ENCODE measurements around the gene TREM1.

The TREM1 gene

DNA sequence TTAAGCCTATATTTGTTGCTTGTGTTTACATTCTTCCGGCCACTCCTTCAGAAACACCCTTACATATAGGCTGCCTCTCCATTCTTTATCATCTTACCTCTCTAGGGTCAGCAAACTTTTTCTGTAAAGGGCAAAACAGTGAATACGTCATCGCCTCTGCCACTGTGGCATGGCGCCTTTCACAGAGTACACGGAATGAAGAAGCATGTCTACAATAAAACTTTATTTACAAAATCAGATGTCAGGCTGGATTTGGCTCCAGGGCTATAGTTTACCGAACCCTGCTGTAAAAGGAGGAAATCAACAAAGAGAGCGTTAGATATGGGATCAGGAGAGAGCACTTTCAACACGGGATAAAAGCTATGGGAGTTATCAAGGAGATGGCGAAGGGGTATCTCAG lies 39.6 kb upstream of the TREM1 start:
- H3K4ac ChIP-seq (ENCODE audit: low read length): no peak overlapping the region
- no peaks in the 10 kb centered on the region for H3K79me1 ChIP-seq (ENCODE audit: low read depth, low read length)
- H2BK15ac ChIP-seq (ENCODE audit: low read length): no peak overlapping the region
- H3K27me3 ChIP-seq (ENCODE audit: control insufficient read depth in 3 of 3, insufficient read depth in 3 of 3, low read depth in 1 of 3, low read length in 3 of 3): peaks cover 0 to 22% (median 0%) of the 10 kb centered on the region in 3 experiments
- H3K4me3 ChIP-seq (ENCODE audit: low read length in 2 of 2): no peak overlapping the region
- H3K9me3 ChIP-seq (replicated peaks in 1 of 2; ENCODE audit: control insufficient read depth in 2 of 2, insufficient read depth in 1 of 2, low read depth in 1 of 2, low read length in 2 of 2): no peaks in the 10 kb centered on the region
- no peak overlapping the region for H3K14ac ChIP-seq (ENCODE audit: low read length)
- no peak overlapping the region for H3K4me2 ChIP-seq (ENCODE audit: insufficient read depth, low read length, poor library complexity, severe bottlenecking)
- H4K91ac ChIP-seq (ENCODE audit: low read depth, low read length, poor library complexity): no peak overlapping the region
- no peak overlapping the region for H2AK5ac ChIP-seq (ENCODE audit: low read depth, low read length)
- no peak overlapping the region for H2BK5ac ChIP-seq (ENCODE audit: low read length)
- H3K9ac ChIP-seq (ENCODE audit: low read depth, low read length, poor library complexity): no peak overlapping the region
- H3K36me3 ChIP-seq (replicated peaks in 1 of 2; ENCODE audit: control insufficient read depth in 2 of 2, insufficient read depth in 2 of 2, low read length in 2 of 2): no peaks in the 10 kb centered on the region
- H2BK120ac ChIP-seq (ENCODE audit: low read depth, low read length): no peak overlapping the region
- H4K8ac ChIP-seq (ENCODE audit: low read depth, low read length): no peak overlapping the region
- DNase-seq (ENCODE audit: low spot score): no peak
- H3K27ac ChIP-seq (replicated peaks; ENCODE audit: low read length): no peak overlapping the region
- H3K18ac ChIP-seq (ENCODE audit: low read length): no peak overlapping the region
- H3K4me1 ChIP-seq (ENCODE audit: control insufficient read depth in 2 of 2, insufficient read depth in 1 of 2, low read depth in 1 of 2, low read length in 2 of 2): no peaks in the 10 kb centered on the region
- no peak overlapping the region for H2AFZ ChIP-seq (ENCODE audit: low read length)
- no CpG with 5 or more reads among the region's 9 CpGs for WGBS, 2 donors (ENCODE audit: extremely low coverage in 2 of 2, insufficient read length in 2 of 2, insufficient replicate concordance in 1 of 2)
- H3K23ac ChIP-seq (ENCODE audit: low read depth, low read length, poor library complexity): no peak overlapping the region
- H2BK12ac ChIP-seq (ENCODE audit: low read length): no peak overlapping the region

GRCh38 chr6:41325446-41326066 lies 39.1 kb upstream of the TREM1 start:
- no peak overlapping the region for H3K27ac ChIP-seq (replicated peaks; ENCODE audit: low read length)
- H3K23ac ChIP-seq (ENCODE audit: low read depth, low read length, poor library complexity): no peak overlapping the region
- H2BK120ac ChIP-seq (ENCODE audit: low read depth, low read length): no peak overlapping the region
- no peaks in the 10 kb centered on the region for H3K79me1 ChIP-seq (ENCODE audit: low read depth, low read length)
- no peaks in the 10 kb centered on the region for H3K36me3 ChIP-seq (replicated peaks in 1 of 2; ENCODE audit: control insufficient read depth in 2 of 2, insufficient read depth in 2 of 2, low read length in 2 of 2)
- no peak overlapping the region for H3K4me2 ChIP-seq (ENCODE audit: insufficient read depth, low read length, poor library complexity, severe bottlenecking)
- H3K9ac ChIP-seq (ENCODE audit: low read depth, low read length, poor library complexity): no peak overlapping the region
- H2BK12ac ChIP-seq (ENCODE audit: low read length): no peak overlapping the region
- H2AFZ ChIP-seq (ENCODE audit: low read length): no peak overlapping the region
- WGBS, 2 donors (ENCODE audit: extremely low coverage in 2 of 2, insufficient read length in 2 of 2, insufficient replicate concordance in 1 of 2): no CpG with 5 or more reads among the region's 4 CpGs
- H3K9me3 ChIP-seq (replicated peaks in 1 of 2; ENCODE audit: control insufficient read depth in 2 of 2, insufficient read depth in 1 of 2, low read depth in 1 of 2, low read length in 2 of 2): no peaks in the 10 kb centered on the region
- H2BK15ac ChIP-seq (ENCODE audit: low read length): no peak overlapping the region
- no peak overlapping the region for H4K91ac ChIP-seq (ENCODE audit: low read depth, low read length, poor library complexity)
- H3K27me3 ChIP-seq (ENCODE audit: control insufficient read depth in 3 of 3, insufficient read depth in 3 of 3, low read depth in 1 of 3, low read length in 3 of 3): peaks cover 0 to 22% (median 0%) of the 10 kb centered on the region in 3 experiments
- no peak overlapping the region for H4K8ac ChIP-seq (ENCODE audit: low read depth, low read length)
- no peak for DNase-seq (ENCODE audit: low spot score)
- no peak overlapping the region for H2BK5ac ChIP-seq (ENCODE audit: low read length)
- H3K4ac ChIP-seq (ENCODE audit: low read length): no peak overlapping the region
- no peak overlapping the region for H3K18ac ChIP-seq (ENCODE audit: low read length)
- H3K4me3 ChIP-seq (ENCODE audit: low read length in 2 of 2): no peak overlapping the region
- H2AK5ac ChIP-seq (ENCODE audit: low read depth, low read length): no peak overlapping the region
- no peaks in the 10 kb centered on the region for H3K4me1 ChIP-seq (ENCODE audit: control insufficient read depth in 2 of 2, insufficient read depth in 1 of 2, low read depth in 1 of 2, low read length in 2 of 2)
- H3K14ac ChIP-seq (ENCODE audit: low read length): no peak overlapping the region

GRCh38 chr6:41321183-41321582 lies 34.7 kb upstream of the TREM1 start:
- H3K23ac ChIP-seq (ENCODE audit: low read depth, low read length, poor library complexity): no peak overlapping the region
- no peak overlapping the region for H3K14ac ChIP-seq (ENCODE audit: low read length)
- H2AFZ ChIP-seq (ENCODE audit: low read length): no peak overlapping the region
- H3K27ac ChIP-seq (replicated peaks; ENCODE audit: low read length): no peak overlapping the region
- H4K91ac ChIP-seq (ENCODE audit: low read depth, low read length, poor library complexity): no peak overlapping the region
- H3K4me2 ChIP-seq (ENCODE audit: insufficient read depth, low read length, poor library complexity, severe bottlenecking): no peak overlapping the region
- no CpG with 5 or more reads among the region's 4 CpGs for WGBS, 2 donors (ENCODE audit: extremely low coverage in 2 of 2, insufficient read length in 2 of 2, insufficient replicate concordance in 1 of 2)
- peaks cover 0 to 4% of the 10 kb centered on the region in 2 donors for H3K4me1 ChIP-seq (ENCODE audit: control insufficient read depth in 2 of 2, insufficient read depth in 1 of 2, low read depth in 1 of 2, low read length in 2 of 2)
- H2BK120ac ChIP-seq (ENCODE audit: low read depth, low read length): no peak overlapping the region
- H3K79me1 ChIP-seq (ENCODE audit: low read depth, low read length): no peaks in the 10 kb centered on the region
- no peak overlapping the region for H2AK5ac ChIP-seq (ENCODE audit: low read depth, low read length)
- no peak overlapping the region for H3K18ac ChIP-seq (ENCODE audit: low read length)
- H3K27me3 ChIP-seq (ENCODE audit: control insufficient read depth in 3 of 3, insufficient read depth in 3 of 3, low read depth in 1 of 3, low read length in 3 of 3): peaks cover 0 to 24% (median 5%) of the 10 kb centered on the region in 3 experiments
- no peak overlapping the region for H2BK15ac ChIP-seq (ENCODE audit: low read length)
- no peaks in the 10 kb centered on the region for H3K36me3 ChIP-seq (replicated peaks in 1 of 2; ENCODE audit: control insufficient read depth in 2 of 2, insufficient read depth in 2 of 2, low read length in 2 of 2)
- no peak for DNase-seq (ENCODE audit: low spot score)
- no peak overlapping the region for H4K8ac ChIP-seq (ENCODE audit: low read depth, low read length)
- H3K4ac ChIP-seq (ENCODE audit: low read length): no peak overlapping the region
- H2BK5ac ChIP-seq (ENCODE audit: low read length): no peak overlapping the region
- H3K4me3 ChIP-seq (ENCODE audit: low read length in 2 of 2): no peak overlapping the region
- H3K9me3 ChIP-seq (replicated peaks in 1 of 2; ENCODE audit: control insufficient read depth in 2 of 2, insufficient read depth in 1 of 2, low read depth in 1 of 2, low read length in 2 of 2): no peaks in the 10 kb centered on the region
- no peak overlapping the region for H3K9ac ChIP-seq (ENCODE audit: low read depth, low read length, poor library complexity)
- H2BK12ac ChIP-seq (ENCODE audit: low read length): no peak overlapping the region

GRCh38 chr6:41318654-41319565 lies 32.4 kb upstream of the TREM1 start:
- DNase-seq (ENCODE audit: low spot score): peak; percentile 78
- no peak overlapping the region for H3K14ac ChIP-seq (ENCODE audit: low read length)
- peak overlapping the region; percentile 2 for H3K23ac ChIP-seq (ENCODE audit: low read depth, low read length, poor library complexity)
- H3K9ac ChIP-seq (ENCODE audit: low read depth, low read length, poor library complexity): no peak overlapping the region
- H2BK120ac ChIP-seq (ENCODE audit: low read depth, low read length): no peak overlapping the region
- no peak overlapping the region for H3K4ac ChIP-seq (ENCODE audit: low read length)
- H2BK5ac ChIP-seq (ENCODE audit: low read length): no peak overlapping the region
- no peak overlapping the region for H4K8ac ChIP-seq (ENCODE audit: low read depth, low read length)
- no peak overlapping the region for H2AK5ac ChIP-seq (ENCODE audit: low read depth, low read length)
- H3K79me1 ChIP-seq (ENCODE audit: low read depth, low read length): no peaks in the 10 kb centered on the region
- H3K18ac ChIP-seq (ENCODE audit: low read length): peak overlapping the region; percentile 50
- H2BK12ac ChIP-seq (ENCODE audit: low read length): no peak overlapping the region
- H3K4me2 ChIP-seq (ENCODE audit: insufficient read depth, low read length, poor library complexity, severe bottlenecking): peak overlapping the region; percentile 69
- no peak overlapping the region for H2BK15ac ChIP-seq (ENCODE audit: low read length)
- H3K27ac ChIP-seq (replicated peaks; ENCODE audit: low read length): no peak overlapping the region
- H3K27me3 ChIP-seq (ENCODE audit: control insufficient read depth in 3 of 3, insufficient read depth in 3 of 3, low read depth in 1 of 3, low read length in 3 of 3): peaks cover 0 to 21% (median 5%) of the 10 kb centered on the region in 3 experiments
- no peak overlapping the region for H3K4me3 ChIP-seq (ENCODE audit: low read length in 2 of 2)
- H3K9me3 ChIP-seq (replicated peaks in 1 of 2; ENCODE audit: control insufficient read depth in 2 of 2, insufficient read depth in 1 of 2, low read depth in 1 of 2, low read length in 2 of 2): no peaks in the 10 kb centered on the region
- no CpG with 5 or more reads among the region's 33 CpGs for WGBS, 2 donors (ENCODE audit: extremely low coverage in 2 of 2, insufficient read length in 2 of 2, insufficient replicate concordance in 1 of 2)
- H4K91ac ChIP-seq (ENCODE audit: low read depth, low read length, poor library complexity): no peak overlapping the region
- peaks cover 0 to 4% of the 10 kb centered on the region in 2 donors for H3K4me1 ChIP-seq (ENCODE audit: control insufficient read depth in 2 of 2, insufficient read depth in 1 of 2, low read depth in 1 of 2, low read length in 2 of 2)
- no peaks in the 10 kb centered on the region for H3K36me3 ChIP-seq (replicated peaks in 1 of 2; ENCODE audit: control insufficient read depth in 2 of 2, insufficient read depth in 2 of 2, low read length in 2 of 2)
- H2AFZ ChIP-seq (ENCODE audit: low read length): peak overlapping the region; percentile 85
